ENCODE data around the gene ANGPTL8. TPM values are rescaled to one million over a fixed set of nuclear protein-coding genes. Genes with fewer than 3 reads are reported as not detected.
A peak's percentile ranks its signal among the peaks of the same experiment; 100 is the strongest.

ANGPTL8 gene
- total and polyA plus RNA-seq, 2 of the 13 experiments (the other 11 are each of a cell fraction or from before 2014, with no cell fraction given), result 27.3 to 243 TPM

- TF ChIP-seq ZNF687 (CRISPR knock-in tag; IDR thresholded peaks at IDR 0.05) (0 out of 2 replicates have a peak, but pooled peaks have one; percentile 15), RXRB (CRISPR knock-in tag; IDR thresholded peaks at IDR 0.05; ENCODE audit: borderline replicate concordance) (no peak), HNRNPLL (IDR thresholded peaks at IDR 0.05; ENCODE audit: low read depth, low read length, poor library complexity, severe bottlenecking) (peak; percentile 5)
Observed at GRCh38 chr19:11196406-11197287, 42.8 kb upstream of the ANGPTL8 start (continued).

GRCh38 chr19:11197291-11198174 is 41.9 kb upstream of the ANGPTL8 start, which contains the start of gene KANK2:
Gene KANK2 (minus strand): TSS chr19:11197545. CDS start chr19:11194511, 3,034 bp downstream.
- BruUV-seq (replicated peaks), result TSS peak; percentile 39
- Histone ChIP-seq H3K4me1 (ENCODE audit: insufficient read depth, low read length) (peaks cover 18% of the 10 kb centered on the region), H4K20me1 (ENCODE audit: insufficient read depth, low read length) (no peaks in the 10 kb centered on the region), H3K27ac (ENCODE audit: extremely low read length, insufficient read depth, low read length) (peak within 1 kb of the TSS; percentile 49), H3K36me3 (replicated peaks in 1 of 2; ENCODE audit: control insufficient read depth in 1 of 2, insufficient read depth in 2 of 2, low read length in 2 of 2) (peaks cover 2 to 14% of the 10 kb centered on the region in 2 experiments; a peak in 1 of 5 replicates), H3K79me2 (ENCODE audit: insufficient read depth, low read length) (no peaks in the 10 kb centered on the region), H3K4me2 (ENCODE audit: low read depth, low read length) (peak within 1 kb of the TSS; percentile 96), H2AFZ (ENCODE audit: low read length) (no peak within 1 kb of the TSS), H3K9ac (ENCODE audit: insufficient read depth, low read depth, low read length) (peak within 1 kb of the TSS; percentile 79), H3K27me3 (ENCODE audit: control insufficient read depth in 1 of 2, insufficient read depth in 2 of 2, low read length in 2 of 2) (no peaks in the 10 kb centered on the region; a peak in 1 of 5 replicates), H3K9me3 (ENCODE audit: low read length) (no peaks in the 10 kb centered on the region), H3K4me3 (replicated peaks in 1 of 3; ENCODE audit: insufficient read depth in 1 of 3, low read depth in 2 of 3, low read length in 3 of 3) (peak within 1 kb of the TSS; percentile 72 to 89 (median 83))
- DNase-seq (ENCODE audit: low spot score) (peak; percentile 68), ATAC-seq (peak; percentile 86), FAIRE-seq (no peak)
- intact Hi-C loops (cut with micrococcal nuclease; ENCODE audit: unreplicated experiment), result no loop called here
- in situ Hi-C loops (cut with HindIII; ENCODE audit: extremely low pct_ligation_motif_present, low pct_unique_long_range_greater_than_20kb), result loop anchor here (5.0 kb wide), 1 partner anchor 40 kb away; the partner anchor contains the start of gene SPC24
- CTCF ChIA-PET (ENCODE audit: low intra/inter-chr PET ratio, low total read pairs), result no interaction called here
- WGBS (ENCODE audit: low lambda C conversion rate), result 5% methylated on average over 13 of the region's 78 CpGs
- POLR2A ChIA-PET, result interaction anchor here (0.9 to 1.7 kb wide), 5 partner anchors 39 to 68 kb away, joined by 3 to 21 read pairs (median 5); no protein-coding TSS in a partner anchor
- TF ChIP-seq ZNF564 (CRISPR knock-in tag; IDR thresholded peaks at IDR 0.05) (no peak), PLSCR1 (CRISPR knock-in tag; IDR thresholded peaks at IDR 0.05; ENCODE audit: borderline replicate concordance) (no peak), SSRP1 (CRISPR knock-in tag; IDR thresholded peaks at IDR 0.05) (no peak), GMEB2 (CRISPR knock-in tag; IDR thresholded peaks at IDR 0.05; ENCODE audit: low read depth) (no peak), ZNF577 (CRISPR knock-in tag; IDR thresholded peaks at IDR 0.05; ENCODE audit: borderline replicate concordance, low read depth) (no peak), FLYWCH1 (CRISPR knock-in tag; IDR thresholded peaks at IDR 0.05) (no peak), ZNF75D (CRISPR knock-in tag; IDR thresholded peaks at IDR 0.05; ENCODE audit: borderline replicate concordance) (no peak), ISL2 (CRISPR knock-in tag; IDR thresholded peaks at IDR 0.05) (no peak), MTF2 (CRISPR knock-in tag; IDR thresholded peaks at IDR 0.05; ENCODE audit: borderline replicate concordance) (no peak), SAP130 (CRISPR knock-in tag; IDR thresholded peaks at IDR 0.05; ENCODE audit: low read depth) (peak; percentile 70)

All from HepG2 (cell line).